Measurements from ENCODE around the gene HDDC3.

DNA sequence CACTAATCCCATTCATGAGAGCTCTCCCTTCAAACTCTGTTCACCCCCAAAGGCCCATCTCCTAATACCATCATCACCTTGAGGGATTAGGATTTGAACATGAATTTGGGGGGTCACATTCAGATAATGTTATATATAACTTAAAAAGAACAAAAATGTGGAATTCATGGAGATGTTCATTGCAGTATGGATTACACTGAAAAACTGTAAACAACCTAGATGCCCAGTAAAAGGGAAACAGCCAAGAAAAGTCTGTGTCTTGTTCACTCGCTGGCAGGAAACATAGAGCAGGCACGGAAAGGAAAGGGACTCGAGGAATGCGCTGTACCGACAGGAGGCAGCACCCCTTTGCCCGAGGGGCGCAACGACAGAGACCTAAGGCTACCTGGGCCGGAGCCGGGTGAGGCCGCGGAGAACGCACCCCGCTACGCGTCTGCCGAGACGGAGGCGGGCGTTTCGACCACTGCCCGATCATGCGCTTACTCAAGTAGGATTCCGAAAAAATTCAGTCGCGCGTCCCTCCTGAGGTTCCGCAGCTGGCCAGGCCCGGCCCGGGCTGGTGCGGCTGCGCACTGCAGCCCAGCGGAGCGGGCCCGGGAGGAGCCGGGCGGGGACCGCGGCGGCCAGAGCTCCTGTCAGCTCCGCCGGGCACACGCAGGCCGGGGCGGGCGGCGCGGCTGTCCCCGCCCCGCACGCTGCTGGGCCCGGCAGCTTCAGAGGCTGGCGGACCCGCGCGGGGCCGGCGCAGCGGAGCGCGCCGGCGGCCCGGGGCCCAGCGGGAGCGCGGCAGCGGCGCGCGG lies 30.1 kb downstream of the HDDC3 start:
- TF ChIP-seq, protein P1, sequence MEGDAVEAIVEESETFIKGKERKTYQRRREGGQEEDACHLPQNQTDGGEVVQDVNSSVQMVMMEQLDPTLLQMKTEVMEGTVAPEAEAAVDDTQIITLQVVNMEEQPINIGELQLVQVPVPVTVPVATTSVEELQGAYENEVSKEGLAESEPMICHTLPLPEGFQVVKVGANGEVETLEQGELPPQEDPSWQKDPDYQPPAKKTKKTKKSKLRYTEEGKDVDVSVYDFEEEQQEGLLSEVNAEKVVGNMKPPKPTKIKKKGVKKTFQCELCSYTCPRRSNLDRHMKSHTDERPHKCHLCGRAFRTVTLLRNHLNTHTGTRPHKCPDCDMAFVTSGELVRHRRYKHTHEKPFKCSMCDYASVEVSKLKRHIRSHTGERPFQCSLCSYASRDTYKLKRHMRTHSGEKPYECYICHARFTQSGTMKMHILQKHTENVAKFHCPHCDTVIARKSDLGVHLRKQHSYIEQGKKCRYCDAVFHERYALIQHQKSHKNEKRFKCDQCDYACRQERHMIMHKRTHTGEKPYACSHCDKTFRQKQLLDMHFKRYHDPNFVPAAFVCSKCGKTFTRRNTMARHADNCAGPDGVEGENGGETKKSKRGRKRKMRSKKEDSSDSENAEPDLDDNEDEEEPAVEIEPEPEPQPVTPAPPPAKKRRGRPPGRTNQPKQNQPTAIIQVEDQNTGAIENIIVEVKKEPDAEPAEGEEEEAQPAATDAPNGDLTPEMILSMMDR (IDR thresholded peaks at IDR 0.05), result peak; percentile 67
- TF ChIP-seq ZFX (IDR thresholded peaks at IDR 0.05; ENCODE audit: borderline replicate concordance), result no peak
